ENCODE measurements around the gene APMAP. TPM values are rescaled to one million over a fixed set of nuclear protein-coding genes. Genes with fewer than 3 reads are reported as not detected.
"Not testable (repeated sequence)": the region's sequence is repeated elsewhere in the genome, so short reads cannot be mapped to it uniquely, and the experiment has no call there.

APMAP gene
- polyA plus RNA-seq, 1 of the 3 experiments (the other 2 are of a cell fraction), result 107 TPM

DNA sequence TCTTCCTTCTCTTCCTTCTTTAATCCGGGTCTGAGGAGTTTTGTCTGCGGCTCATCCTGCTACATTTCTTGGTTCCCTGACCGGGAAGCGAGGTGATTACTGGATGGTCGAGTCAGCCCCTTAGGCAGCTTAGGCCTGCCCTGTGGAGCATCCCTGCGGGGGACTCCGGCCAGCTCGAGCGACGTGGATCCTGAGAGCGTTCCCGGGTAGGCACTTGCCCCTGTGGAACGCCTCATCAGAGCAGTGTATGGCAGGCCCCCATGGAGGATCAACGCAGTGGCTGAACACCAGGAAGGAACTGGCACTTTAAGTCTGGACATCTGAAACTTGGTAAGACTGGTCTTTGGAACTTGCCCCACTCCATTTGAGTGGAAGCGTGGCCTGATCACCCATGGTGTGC, 72.9 kb downstream of the APMAP start:
- H3K36me3 ChIP-seq (replicated peaks in 1 of 2; ENCODE audit: control insufficient read depth in 1 of 2, insufficient read depth in 2 of 2, low read length in 1 of 2); H3K4me3 ChIP-seq (ENCODE audit: low read depth in 2 of 2, low read length in 1 of 2); H3K4me1 ChIP-seq (ENCODE audit: control insufficient read depth in 1 of 2, insufficient read depth in 2 of 2, low read depth in 1 of 2, low read length in 1 of 2); H4K20me1 ChIP-seq (ENCODE audit: insufficient read depth); H3K27me3 ChIP-seq (ENCODE audit: insufficient read depth); DNase-seq; H3K27ac ChIP-seq (ENCODE audit: low read depth in 2 of 2, low read length in 1 of 2); H3K9me2 ChIP-seq; H2AFZ ChIP-seq (ENCODE audit: low read depth); H3F3A ChIP-seq (replicated peaks; ENCODE audit: insufficient read depth); H3K9me3 ChIP-seq; POLR2A ChIA-PET; H3K9ac ChIP-seq; H3K4me2 ChIP-seq; H3K79me2 ChIP-seq (ENCODE audit: insufficient read depth): not testable (repeated sequence)
- 49% methylated on average over 12 of the region's 15 CpGs for WGBS (ENCODE audit: low lambda C conversion rate)
- CTCF ChIA-PET, result interaction anchor here (0.6 to 1.8 kb wide), 5 partner anchors 12 to 982 kb away, joined by 3 to 7 read pairs (median 4); no protein-coding TSS in a partner anchor

DNA sequence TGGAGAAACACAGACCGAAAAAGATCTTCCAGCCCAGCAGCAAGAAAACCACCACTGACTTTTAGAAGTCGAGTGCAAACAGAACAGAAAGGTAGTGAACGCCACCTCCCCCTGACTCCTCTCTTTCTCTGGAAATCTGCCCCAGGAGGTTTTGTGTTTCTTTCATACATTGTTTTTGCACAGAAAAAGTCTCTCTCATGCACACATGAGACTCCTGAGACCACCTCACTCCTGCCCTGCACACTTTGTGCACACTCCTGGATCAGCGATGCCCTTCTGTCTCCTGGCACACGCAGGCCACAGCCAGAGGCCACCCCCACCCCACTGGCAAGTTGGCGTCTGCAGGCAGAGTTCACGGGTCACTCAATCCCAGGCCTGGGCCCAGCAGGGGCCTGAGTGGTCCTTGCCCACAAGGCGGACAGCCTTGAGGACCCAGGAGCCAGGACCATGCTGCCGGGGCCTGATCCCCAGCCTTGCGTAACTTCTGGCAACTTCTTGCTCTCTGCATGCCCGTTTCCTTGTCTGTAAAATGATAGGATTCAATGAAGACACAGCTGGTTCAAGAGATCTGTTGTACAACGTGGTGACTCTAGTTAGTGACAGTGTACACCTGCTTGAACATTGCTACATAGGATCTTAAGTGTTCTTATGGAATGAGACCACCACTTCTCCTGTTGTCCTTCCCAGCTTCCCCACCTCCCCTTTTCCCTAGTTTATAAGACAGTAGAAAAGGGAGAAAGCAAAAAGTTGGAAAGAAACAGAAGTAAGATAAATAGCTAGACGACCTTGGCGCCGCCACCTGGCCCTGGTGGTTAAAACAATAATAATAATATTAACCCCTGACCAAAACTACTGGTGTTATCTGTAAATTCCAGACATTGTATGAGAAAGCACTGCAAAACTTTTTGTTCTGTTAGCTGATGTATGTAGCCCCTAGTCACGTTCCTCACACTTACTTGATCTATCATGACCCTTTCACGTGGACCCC, 73.7 kb downstream of the APMAP start:
- no peaks in the 10 kb centered on the region for H3K27me3 ChIP-seq (ENCODE audit: insufficient read depth)
- CTCF ChIA-PET, result interaction anchor here (0.6 to 3.5 kb wide), 37 partner anchors 10 to 981 kb away, joined by 3 to 43 read pairs (median 4); no protein-coding TSS in a partner anchor
- no peak overlapping the region; a peak in 1 of 4 replicates for H3K4me3 ChIP-seq (ENCODE audit: low read depth in 2 of 2, low read length in 1 of 2)
- no peaks in the 10 kb centered on the region for H3K36me3 ChIP-seq (replicated peaks in 1 of 2; ENCODE audit: control insufficient read depth in 1 of 2, insufficient read depth in 2 of 2, low read length in 1 of 2)
- TF ChIP-seq RXRA (IDR thresholded peaks at IDR 0.05; ENCODE audit: borderline replicate concordance, low read depth) (no peak), FOXM1 (IDR thresholded peaks at IDR 0.05; ENCODE audit: low read depth) (no peak), MXI1 (IDR thresholded peaks at IDR 0.05; ENCODE audit: low read depth, low read length) (no peak), RCOR1 (IDR thresholded peaks at IDR 0.05; ENCODE audit: low read length) (no peak), GABPA (IDR thresholded peaks at IDR 0.05; ENCODE audit: low read depth) (no peak), POLR2AphosphoS5 (IDR thresholded peaks at IDR 0.05; ENCODE audit: low read depth, low read length) (no peak), ELF1 (IDR thresholded peaks at IDR 0.05) (no peak), TEAD4 (IDR thresholded peaks at IDR 0.05; ENCODE audit: borderline replicate concordance, insufficient read depth) (no peak), RAD21 (IDR thresholded peaks at IDR 0.05; ENCODE audit: low read length) (no peak), USF1 (IDR thresholded peaks at IDR 0.05; ENCODE audit: borderline replicate concordance, low read depth) (no peak), CHD2 (IDR thresholded peaks at IDR 0.05; ENCODE audit: low read length, partially characterized antibody) (no peak)
- TF ChIP-seq, protein P1, sequence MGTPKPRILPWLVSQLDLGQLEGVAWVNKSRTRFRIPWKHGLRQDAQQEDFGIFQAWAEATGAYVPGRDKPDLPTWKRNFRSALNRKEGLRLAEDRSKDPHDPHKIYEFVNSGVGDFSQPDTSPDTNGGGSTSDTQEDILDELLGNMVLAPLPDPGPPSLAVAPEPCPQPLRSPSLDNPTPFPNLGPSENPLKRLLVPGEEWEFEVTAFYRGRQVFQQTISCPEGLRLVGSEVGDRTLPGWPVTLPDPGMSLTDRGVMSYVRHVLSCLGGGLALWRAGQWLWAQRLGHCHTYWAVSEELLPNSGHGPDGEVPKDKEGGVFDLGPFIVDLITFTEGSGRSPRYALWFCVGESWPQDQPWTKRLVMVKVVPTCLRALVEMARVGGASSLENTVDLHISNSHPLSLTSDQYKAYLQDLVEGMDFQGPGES (IDR thresholded peaks at IDR 0.05; ENCODE audit: low read depth, low read length), result no peak
- DNase-seq, result no peak
- POLR2A ChIA-PET, result no interaction called here
- H3K4me2 ChIP-seq, result no peak overlapping the region
- WGBS (ENCODE audit: low lambda C conversion rate), result 29% methylated on average over 17 of the region's 17 CpGs
- no peaks in the 10 kb centered on the region for H3K4me1 ChIP-seq (ENCODE audit: control insufficient read depth in 1 of 2, insufficient read depth in 2 of 2, low read depth in 1 of 2, low read length in 1 of 2)
- no peaks in the 10 kb centered on the region for H3K9me2 ChIP-seq
- no peaks in the 10 kb centered on the region for H3K9me3 ChIP-seq
- no peak overlapping the region for H3K9ac ChIP-seq
- H2AFZ ChIP-seq (ENCODE audit: low read depth), result no peak overlapping the region
- H3K79me2 ChIP-seq (ENCODE audit: insufficient read depth), result no peaks in the 10 kb centered on the region
- H3K27ac ChIP-seq (ENCODE audit: low read depth in 2 of 2, low read length in 1 of 2), result no peak overlapping the region
- no peaks in the 10 kb centered on the region for H3F3A ChIP-seq (replicated peaks; ENCODE audit: insufficient read depth)
- no peaks in the 10 kb centered on the region for H4K20me1 ChIP-seq (ENCODE audit: insufficient read depth)
